D721Med (cell line): ENCODE measurements around the gene ATXN3L.

Source experiments
- DNase-seq: peaks from one replicate; pipeline ENCODE4 v3.0.0; 2011; ENCODE audit warnings: low spot score; ENCODE audit not compliant: insufficient read length
- FAIRE-seq: peaks from 2 replicates; lab custom pipeline; 2011; peaks lifted over from hg19 to GRCh38; lab: Jason Lieb, UNC
- CTCF ChIP-seq: IDR thresholded peaks from 2 replicates; pipeline ENCODE4 v1.5.1; 2012; ENCODE audit warnings: mild to moderate bottlenecking, control low read depth; ENCODE audit not compliant: insufficient read depth; ENCODE audit errors: missing control alignments

ATXN3L gene

GRCh38 chrX:13357925-13358324, 38.1 kb upstream of the ATXN3L start:
- DNase-seq = no peak
- FAIRE-seq = no peak

GRCh38 chrX:13346646-13347045, 26.8 kb upstream of the ATXN3L start:
- no peak for FAIRE-seq
- no peak for TF ChIP-seq CTCF
- no peak for DNase-seq

More at GRCh38 chrX:13357925-13358324, 38.1 kb upstream of the ATXN3L start:
- no peak for TF ChIP-seq CTCF

- DNase-seq = no peak
- TF ChIP-seq CTCF = no peak
- no peak for FAIRE-seq
Observed at GRCh38 chrX:13345438-13345837, 25.6 kb upstream of the ATXN3L start.

- FAIRE-seq (no peak), DNase-seq (no peak)
- no peak for TF ChIP-seq CTCF
Observed at GRCh38 chrX:13345037-13345436, 25.2 kb upstream of the ATXN3L start.

- FAIRE-seq (no peak), DNase-seq (no peak)
- no peak for TF ChIP-seq CTCF
Observed at GRCh38 chrX:13341491-13342101, 21.7 kb upstream of the ATXN3L start.

GRCh38 chrX:13340182-13340791, 20.4 kb upstream of the ATXN3L start:
- TF ChIP-seq CTCF = no peak
- DNase-seq (no peak), FAIRE-seq (no peak)

- DNase-seq (no peak), FAIRE-seq (no peak)
- TF ChIP-seq CTCF = no peak
Observed at GRCh38 chrX:13339607-13340006, 19.8 kb upstream of the ATXN3L start.
